Measurements from ENCODE around the gene METTL16. TPM values are rescaled to one million over a fixed set of nuclear protein-coding genes. Genes with fewer than 3 reads are reported as not detected.

METTL16 gene
- total and polyA plus RNA-seq, 2 donors (not counting 1 experiment from before 2014, with no cell fraction given): 19.2 to 56.5 TPM

GRCh38 chr17:2482218-2482617, 29.5 kb downstream of the METTL16 start:
- Mint-ChIP-seq H3K27ac (no peak overlapping the region), H3K27me3 (no peaks in the 10 kb centered on the region), H3K4me1 (peaks cover 35% of the 10 kb centered on the region), H3K4me3 (no peak overlapping the region), H3K9me3 (ENCODE audit: insufficient read depth) (no peaks in the 10 kb centered on the region)
- TF ChIP-seq, protein P1, sequence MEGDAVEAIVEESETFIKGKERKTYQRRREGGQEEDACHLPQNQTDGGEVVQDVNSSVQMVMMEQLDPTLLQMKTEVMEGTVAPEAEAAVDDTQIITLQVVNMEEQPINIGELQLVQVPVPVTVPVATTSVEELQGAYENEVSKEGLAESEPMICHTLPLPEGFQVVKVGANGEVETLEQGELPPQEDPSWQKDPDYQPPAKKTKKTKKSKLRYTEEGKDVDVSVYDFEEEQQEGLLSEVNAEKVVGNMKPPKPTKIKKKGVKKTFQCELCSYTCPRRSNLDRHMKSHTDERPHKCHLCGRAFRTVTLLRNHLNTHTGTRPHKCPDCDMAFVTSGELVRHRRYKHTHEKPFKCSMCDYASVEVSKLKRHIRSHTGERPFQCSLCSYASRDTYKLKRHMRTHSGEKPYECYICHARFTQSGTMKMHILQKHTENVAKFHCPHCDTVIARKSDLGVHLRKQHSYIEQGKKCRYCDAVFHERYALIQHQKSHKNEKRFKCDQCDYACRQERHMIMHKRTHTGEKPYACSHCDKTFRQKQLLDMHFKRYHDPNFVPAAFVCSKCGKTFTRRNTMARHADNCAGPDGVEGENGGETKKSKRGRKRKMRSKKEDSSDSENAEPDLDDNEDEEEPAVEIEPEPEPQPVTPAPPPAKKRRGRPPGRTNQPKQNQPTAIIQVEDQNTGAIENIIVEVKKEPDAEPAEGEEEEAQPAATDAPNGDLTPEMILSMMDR (IDR thresholded peaks at IDR 0.05): no peak
- TF ChIP-seq EZH2 (IDR thresholded peaks at IDR 0.05; ENCODE audit: borderline replicate concordance, insufficient read depth, low read depth, low read length, poor library complexity, severe bottlenecking): no peak
- Histone ChIP-seq H4K20me1 (ENCODE audit: control insufficient read depth, insufficient read depth, low read length, poor library complexity, severe bottlenecking) (peaks cover 73% of the 10 kb centered on the region), H3K79me2 (ENCODE audit: control insufficient read depth, insufficient read depth, low read length) (peaks cover 80% of the 10 kb centered on the region), H3K27me3 (replicated peaks in 1 of 4; ENCODE audit: control extremely low read depth in 1 of 4, control insufficient read depth in 3 of 4, insufficient read depth in 4 of 4, low read length in 3 of 4) (no peaks in the 10 kb centered on the region), H3K27ac (ENCODE audit: low read length in 2 of 2) (no peak overlapping the region), H2AFZ (ENCODE audit: insufficient read depth, low read depth, low read length, poor library complexity, severe bottlenecking) (no peak overlapping the region), H3K4me1 (ENCODE audit: control insufficient read depth in 2 of 2, insufficient read depth in 2 of 2, low read length in 2 of 2) (peaks cover 0 to 7% of the 10 kb centered on the region in 2 donors), H3K9ac (ENCODE audit: low read length) (no peak overlapping the region), H3K9me3 (ENCODE audit: control extremely low read depth in 1 of 3, control insufficient read depth in 2 of 3, insufficient read depth in 1 of 3, low read length in 2 of 3) (no peaks in the 10 kb centered on the region), H3K4me2 (replicated peaks; ENCODE audit: low read depth, low read length, poor library complexity, severe bottlenecking) (no peak overlapping the region), H3K36me3 (replicated peaks in 1 of 2; ENCODE audit: control extremely low read depth in 1 of 2, control insufficient read depth in 1 of 2, extremely low read depth in 1 of 2, insufficient read depth in 2 of 2, low read length in 1 of 2) (peaks cover 0 to 16% of the 10 kb centered on the region in 2 experiments), H3K4me3 (ENCODE audit: control extremely low read depth in 1 of 5, extremely low read depth in 1 of 5, insufficient read depth in 1 of 5, low read depth in 2 of 5, low read length in 4 of 5) (no peak overlapping the region)
- ChIA-PET CTCF (interaction anchor here (1.2 to 1.7 kb wide), 2 partner anchors 12 to 100 kb away, joined by 4 read pairs; no protein-coding TSS in a partner anchor), POLR2A (no interaction called here)
- intact Hi-C loops (cut with micrococcal nuclease): no loop called here
- 90% methylated on average over 2 of the region's 7 CpGs for WGBS (ENCODE audit: insufficient coverage)
- no peak for ATAC-seq (ENCODE audit: low read depth)
- DNase-seq: no peak

GRCh38 chr17:2481760-2482159, 29.9 kb downstream of the METTL16 start:
- no peak overlapping the region for H3K27ac ChIP-seq (ENCODE audit: low read length in 2 of 2)
- Mint-ChIP-seq H3K9me3 (ENCODE audit: insufficient read depth) (no peaks in the 10 kb centered on the region), H3K27me3 (no peaks in the 10 kb centered on the region), H3K27ac (no peak overlapping the region), H3K4me1 (peaks cover 31% of the 10 kb centered on the region), H3K4me3 (no peak overlapping the region)
- H3K79me2 ChIP-seq (ENCODE audit: control insufficient read depth, insufficient read depth, low read length): peaks cover 75% of the 10 kb centered on the region
- no peaks in the 10 kb centered on the region for H3K27me3 ChIP-seq (replicated peaks in 1 of 4; ENCODE audit: control extremely low read depth in 1 of 4, control insufficient read depth in 3 of 4, insufficient read depth in 4 of 4, low read length in 3 of 4)
- DNase-seq (no peak), ATAC-seq (ENCODE audit: low read depth) (no peak)
- WGBS (ENCODE audit: insufficient coverage): no CpG with 5 or more reads among the region's 2 CpGs
- no peaks in the 10 kb centered on the region for H3K9me3 ChIP-seq (ENCODE audit: control extremely low read depth in 1 of 3, control insufficient read depth in 2 of 3, insufficient read depth in 1 of 3, low read length in 2 of 3)
- CTCF ChIA-PET: interaction anchor here (1.2 to 1.7 kb wide), 2 partner anchors 12 to 99 kb away, joined by 4 read pairs; no protein-coding TSS in a partner anchor
- H3K9ac ChIP-seq (ENCODE audit: low read length): no peak overlapping the region
- no peak overlapping the region for H2AFZ ChIP-seq (ENCODE audit: insufficient read depth, low read depth, low read length, poor library complexity, severe bottlenecking)
- peaks cover 0 to 18% of the 10 kb centered on the region in 2 experiments for H3K36me3 ChIP-seq (replicated peaks in 1 of 2; ENCODE audit: control extremely low read depth in 1 of 2, control insufficient read depth in 1 of 2, extremely low read depth in 1 of 2, insufficient read depth in 2 of 2, low read length in 1 of 2)
- H4K20me1 ChIP-seq (ENCODE audit: control insufficient read depth, insufficient read depth, low read length, poor library complexity, severe bottlenecking): peaks cover 68% of the 10 kb centered on the region
- H3K4me1 ChIP-seq (ENCODE audit: control insufficient read depth in 2 of 2, insufficient read depth in 2 of 2, low read length in 2 of 2): peaks cover 0 to 7% of the 10 kb centered on the region in 2 donors
- H3K4me2 ChIP-seq (replicated peaks; ENCODE audit: low read depth, low read length, poor library complexity, severe bottlenecking): no peak overlapping the region
- TF ChIP-seq, protein P1 (IDR thresholded peaks at IDR 0.05): no peak
- TF ChIP-seq EZH2 (IDR thresholded peaks at IDR 0.05; ENCODE audit: borderline replicate concordance, insufficient read depth, low read depth, low read length, poor library complexity, severe bottlenecking): no peak
- intact Hi-C loops (cut with micrococcal nuclease): no loop called here
- POLR2A ChIA-PET: no interaction called here
- no peak overlapping the region for H3K4me3 ChIP-seq (ENCODE audit: control extremely low read depth in 1 of 5, extremely low read depth in 1 of 5, insufficient read depth in 1 of 5, low read depth in 2 of 5, low read length in 4 of 5)

All from B cell (primary cell).